Measurements from ENCODE around the gene RNFT2. TPM values are rescaled to one million over a fixed set of nuclear protein-coding genes. Genes with fewer than 3 reads are reported as not detected.
A peak's percentile ranks its signal among the peaks of the same experiment; 100 is the strongest.

The RNFT2 gene
- total and polyA plus RNA-seq, 7 experiments from 2014 or later, result 1.2 to 8.3 (median 5.7) TPM

DNA sequence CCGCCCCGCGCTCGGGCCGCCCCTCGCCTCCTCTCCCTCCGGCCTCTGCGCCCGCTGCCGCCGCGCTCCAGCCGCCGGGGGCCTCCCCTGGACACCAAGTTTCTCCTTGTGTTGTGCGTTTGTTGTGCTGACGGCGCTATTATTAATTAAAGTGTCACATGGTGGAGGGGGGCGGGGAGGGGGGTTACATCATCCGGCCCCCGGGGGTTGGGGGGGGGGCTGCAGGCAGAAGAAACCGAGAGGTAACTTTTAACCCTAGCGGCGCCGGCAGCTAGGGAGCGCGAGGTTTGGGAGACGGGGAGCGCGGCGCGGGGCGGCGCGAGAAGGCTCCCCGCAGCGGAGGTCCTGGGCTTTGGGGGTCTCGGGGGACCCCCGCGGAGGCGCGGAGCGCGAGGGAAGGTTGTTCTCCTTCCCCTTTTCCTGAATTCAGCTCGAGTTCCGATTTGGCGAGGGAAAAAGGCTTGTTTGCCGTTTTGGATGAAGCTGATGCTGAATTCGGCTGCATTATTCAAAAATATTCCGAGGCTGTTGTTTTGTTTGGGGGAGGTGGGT lies 143.3 kb downstream of the RNFT2 start, which contains the start of gene HRK:
TSS of gene HRK (minus strand) at position 117 of the 552 bp plus-strand sequence. CDS start 134 bp downstream, outside the sequence.
- Histone ChIP-seq H3K4me1 (ENCODE audit: control insufficient read depth in 2 of 2, insufficient read depth in 2 of 2, low read length in 2 of 2) (peaks cover 7 to 31% of the 10 kb centered on the region in 2 donors), H3K36me3 (ENCODE audit: control insufficient read depth in 2 of 3, insufficient read depth in 3 of 3, low read length in 3 of 3) (no peaks in the 10 kb centered on the region), H3K4me3 (ENCODE audit: low read length) (no peak within 1 kb of the TSS), H3K9me3 (ENCODE audit: control insufficient read depth in 2 of 3, low read length in 3 of 3) (no peaks in the 10 kb centered on the region), H3K27me3 (ENCODE audit: control insufficient read depth in 2 of 2, insufficient read depth in 2 of 2, low read length in 2 of 2) (peaks cover 0 to 14% of the 10 kb centered on the region in 2 donors), H3K27ac (ENCODE audit: low read depth, low read length) (no peak within 1 kb of the TSS)
- ChIA-PET POLR2A (no interaction called here), CTCF (no interaction called here)
- no peak for ATAC-seq
- peaks cover 28 to 43% (median 37%) of the 10 kb centered on the region in 7 donors for H3K4me1 Mint-ChIP-seq
- intact Hi-C loops (cut with micrococcal nuclease), result no loop called here
- no peak for DNase-seq
- peaks cover 62 to 86% (median 67%) of the 10 kb centered on the region in 5 donors for H3K27me3 Mint-ChIP-seq
- peak within 1 kb of the TSS in 2 of 9 donors; percentile 29 to 45 for H3K27ac Mint-ChIP-seq
- peaks cover 0 to 2% (median 0%) of the 10 kb centered on the region in 5 donors for H3K36me3 Mint-ChIP-seq
- H3K4me3 Mint-ChIP-seq, result peak within 1 kb of the TSS; percentile 77 to 97 (median 82)
- peaks cover 0 to 1% (median 0%) of the 10 kb centered on the region in 11 donors for H3K9me3 Mint-ChIP-seq

DNA sequence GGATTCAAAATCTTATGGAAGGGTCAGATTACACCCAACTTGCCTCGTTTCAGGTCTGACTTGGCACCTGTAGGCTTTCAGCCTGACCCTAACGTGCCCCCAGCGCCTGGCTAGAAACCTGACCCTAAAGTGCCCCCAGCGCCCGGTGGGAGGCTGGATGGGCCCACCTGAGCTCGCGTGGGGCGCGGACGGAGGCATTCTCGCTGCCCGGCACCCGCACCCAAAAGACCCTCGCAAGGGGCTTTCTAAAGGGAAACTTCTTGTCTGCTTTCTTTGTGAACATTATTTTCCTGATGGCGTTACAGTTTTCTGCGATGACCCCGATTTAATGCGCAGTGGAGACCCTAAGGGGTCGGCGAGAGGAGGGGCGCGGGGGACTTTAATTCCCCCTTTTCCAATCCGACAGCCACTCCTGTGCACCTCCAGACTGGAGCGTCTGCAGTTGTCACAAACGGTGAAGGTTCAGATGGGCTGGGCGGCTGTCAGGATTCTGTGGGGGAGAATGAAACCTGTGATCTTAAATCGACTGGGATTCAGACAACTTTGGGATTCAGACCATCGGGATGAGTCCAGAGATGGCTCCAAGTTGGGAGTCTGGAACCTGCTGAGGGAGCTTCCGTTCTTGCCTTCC lies 143.9 kb downstream of the RNFT2 start:
- ATAC-seq, result no peak
- Histone ChIP-seq H3K27ac (ENCODE audit: low read depth, low read length) (no peak overlapping the region), H3K27me3 (ENCODE audit: control insufficient read depth in 2 of 2, insufficient read depth in 2 of 2, low read length in 2 of 2) (peaks cover 0 to 14% of the 10 kb centered on the region in 2 donors), H3K4me3 (ENCODE audit: low read length) (no peak overlapping the region), H3K36me3 (ENCODE audit: control insufficient read depth in 2 of 3, insufficient read depth in 3 of 3, low read length in 3 of 3) (no peaks in the 10 kb centered on the region), H3K4me1 (ENCODE audit: control insufficient read depth in 2 of 2, insufficient read depth in 2 of 2, low read length in 2 of 2) (peaks cover 7 to 31% of the 10 kb centered on the region in 2 donors), H3K9me3 (ENCODE audit: control insufficient read depth in 2 of 3, low read length in 3 of 3) (no peaks in the 10 kb centered on the region)
- intact Hi-C loops (cut with micrococcal nuclease), result loop anchor here (1.0 to 2.0 kb wide), 3 partner anchors 123 to 179 kb away; no protein-coding TSS in a partner anchor
- H3K36me3 Mint-ChIP-seq, result peaks cover 0 to 2% (median 0%) of the 10 kb centered on the region in 5 donors
- no peak overlapping the region for H3K27ac Mint-ChIP-seq
- peaks cover 0 to 1% (median 0%) of the 10 kb centered on the region in 11 donors for H3K9me3 Mint-ChIP-seq
- no peak for DNase-seq
- peak overlapping the region; percentile 44 to 79 (median 70) for H3K4me3 Mint-ChIP-seq
- peaks cover 62 to 84% (median 64%) of the 10 kb centered on the region in 5 donors for H3K27me3 Mint-ChIP-seq
- ChIA-PET CTCF (interaction anchor here (0.6 to 1.3 kb wide), 2 partner anchors 173 to 181 kb away, joined by 3 read pairs; no protein-coding TSS in a partner anchor), POLR2A (no interaction called here)
- peaks cover 28 to 43% (median 37%) of the 10 kb centered on the region in 7 donors for H3K4me1 Mint-ChIP-seq

- Histone ChIP-seq H3K27ac (ENCODE audit: low read depth, low read length) (no peak overlapping the region), H3K4me1 (ENCODE audit: control insufficient read depth in 2 of 2, insufficient read depth in 2 of 2, low read length in 2 of 2) (peaks cover 7 to 31% of the 10 kb centered on the region in 2 donors), H3K9me3 (ENCODE audit: control insufficient read depth in 2 of 3, low read length in 3 of 3) (no peaks in the 10 kb centered on the region), H3K27me3 (ENCODE audit: control insufficient read depth in 2 of 2, insufficient read depth in 2 of 2, low read length in 2 of 2) (peaks cover 0 to 14% of the 10 kb centered on the region in 2 donors), H3K36me3 (ENCODE audit: control insufficient read depth in 2 of 3, insufficient read depth in 3 of 3, low read length in 3 of 3) (no peaks in the 10 kb centered on the region), H3K4me3 (ENCODE audit: low read length) (no peak overlapping the region)
- POLR2A ChIA-PET, result no interaction called here
- peaks cover 0 to 1% (median 0%) of the 10 kb centered on the region in 11 donors for H3K9me3 Mint-ChIP-seq
- intact Hi-C loops (cut with micrococcal nuclease), result loop anchor here (1.0 to 2.0 kb wide), 3 partner anchors 124 to 180 kb away; no protein-coding TSS in a partner anchor
- no peak for DNase-seq
- peaks cover 28 to 43% (median 37%) of the 10 kb centered on the region in 7 donors for H3K4me1 Mint-ChIP-seq
- peaks cover 0 to 2% (median 0%) of the 10 kb centered on the region in 5 donors for H3K36me3 Mint-ChIP-seq
- no peak for ATAC-seq
- CTCF ChIA-PET, result interaction anchor here (0.6 to 1.3 kb wide), 2 partner anchors 174 to 182 kb away, joined by 3 read pairs; no protein-coding TSS in a partner anchor
- peaks cover 54 to 84% (median 60%) of the 10 kb centered on the region in 5 donors for H3K27me3 Mint-ChIP-seq
- no peak overlapping the region for H3K27ac Mint-ChIP-seq
- H3K4me3 Mint-ChIP-seq, result peak overlapping the region in 9 of 10 donors; percentile 10 to 79 (median 71)
Observed at GRCh38 chr12:116882742-116883141, 144.6 kb downstream of the RNFT2 start.

DNA sequence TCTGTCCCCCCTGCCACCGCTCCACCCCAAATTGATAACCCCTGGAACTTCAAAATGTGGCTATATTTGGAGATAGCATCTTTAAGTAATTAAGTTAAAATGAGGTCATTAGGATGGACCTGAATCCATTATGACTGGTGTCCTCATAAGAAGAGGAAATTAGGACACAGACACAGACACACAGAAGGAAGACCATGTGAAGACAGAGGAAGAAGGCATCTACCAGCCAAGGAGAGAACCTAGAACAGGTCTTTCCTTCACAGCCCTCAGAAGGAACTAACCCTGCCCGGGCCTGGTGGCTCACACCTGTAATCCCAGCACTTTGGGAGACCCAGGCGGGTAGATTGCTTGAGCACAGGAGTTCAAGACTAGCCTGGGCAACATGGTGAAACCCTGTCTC lies 146.8 kb downstream of the RNFT2 start:
- intact Hi-C loops (cut with micrococcal nuclease), result no loop called here
- ChIA-PET POLR2A (no interaction called here), CTCF (no interaction called here)
- H3K4me3 ChIP-seq (ENCODE audit: low read length), result no peak overlapping the region
- no peaks in the 10 kb centered on the region for H3K9me3 ChIP-seq (ENCODE audit: control insufficient read depth in 2 of 3, low read length in 3 of 3)
- Mint-ChIP-seq H3K9me3 (peaks cover 0 to 1% (median 0%) of the 10 kb centered on the region in 11 donors), H3K4me1 (peaks cover 17 to 29% (median 23%) of the 10 kb centered on the region in 7 donors), H3K27ac (no peak overlapping the region), H3K27me3 (peaks cover 35 to 76% (median 46%) of the 10 kb centered on the region in 5 donors), H3K4me3 (no peak overlapping the region), H3K36me3 (no peaks in the 10 kb centered on the region)
- H3K4me1 ChIP-seq (ENCODE audit: control insufficient read depth in 2 of 2, insufficient read depth in 2 of 2, low read length in 2 of 2), result peaks cover 3 to 18% of the 10 kb centered on the region in 2 donors
- peaks cover 0 to 8% of the 10 kb centered on the region in 2 donors for H3K27me3 ChIP-seq (ENCODE audit: control insufficient read depth in 2 of 2, insufficient read depth in 2 of 2, low read length in 2 of 2)
- ATAC-seq (peak; percentile 49), DNase-seq (no peak)
- no peak overlapping the region for H3K27ac ChIP-seq (ENCODE audit: low read depth, low read length)
- no peaks in the 10 kb centered on the region for H3K36me3 ChIP-seq (ENCODE audit: control insufficient read depth in 2 of 3, insufficient read depth in 3 of 3, low read length in 3 of 3)

- Mint-ChIP-seq H3K27ac (no peak overlapping the region), H3K27me3 (peaks cover 29 to 72% (median 40%) of the 10 kb centered on the region in 5 donors), H3K4me1 (peaks cover 11 to 22% (median 16%) of the 10 kb centered on the region in 7 donors), H3K36me3 (no peaks in the 10 kb centered on the region), H3K4me3 (no peak overlapping the region), H3K9me3 (peaks cover 0 to 3% (median 0%) of the 10 kb centered on the region in 11 donors)
- CTCF ChIA-PET, result interaction anchor here (0.6 kb wide), 1 partner anchor 116 kb away, joined by 5 read pairs; no protein-coding TSS in a partner anchor
- POLR2A ChIA-PET, result no interaction called here
- peak; percentile 66 for ATAC-seq
- Histone ChIP-seq H3K27me3 (ENCODE audit: control insufficient read depth in 2 of 2, insufficient read depth in 2 of 2, low read length in 2 of 2) (peaks cover 0 to 8% of the 10 kb centered on the region in 2 donors), H3K27ac (ENCODE audit: low read depth, low read length) (no peak overlapping the region), H3K9me3 (ENCODE audit: control insufficient read depth in 2 of 3, low read length in 3 of 3) (no peaks in the 10 kb centered on the region), H3K4me1 (ENCODE audit: control insufficient read depth in 2 of 2, insufficient read depth in 2 of 2, low read length in 2 of 2) (peaks cover 0 to 14% of the 10 kb centered on the region in 2 donors), H3K36me3 (ENCODE audit: control insufficient read depth in 2 of 3, insufficient read depth in 3 of 3, low read length in 3 of 3) (no peaks in the 10 kb centered on the region), H3K4me3 (ENCODE audit: low read length) (no peak overlapping the region)
- intact Hi-C loops (cut with micrococcal nuclease), result no loop called here
- no peak for DNase-seq
Observed at GRCh38 chr12:116885491-116885890, 147.4 kb downstream of the RNFT2 start.

DNA sequence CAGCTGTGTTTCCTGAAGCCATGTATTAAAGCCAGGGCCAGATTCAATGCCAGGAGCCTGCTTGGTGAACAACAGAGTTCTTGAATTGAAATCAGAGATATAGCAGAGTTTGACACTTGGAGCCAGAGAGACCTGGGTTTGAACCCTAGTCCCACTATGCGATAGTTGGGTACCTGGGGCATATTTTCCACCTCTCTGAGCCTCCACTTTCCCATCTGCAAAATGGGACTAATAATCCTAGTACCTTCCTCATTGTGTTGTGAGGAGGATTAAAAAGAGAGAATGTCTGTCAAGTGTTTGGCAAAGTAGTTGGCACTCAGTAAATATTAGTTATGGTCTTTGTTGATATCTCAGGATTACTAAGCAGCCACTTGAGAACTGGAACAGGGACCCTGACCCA lies 149.1 kb downstream of the RNFT2 start:
- no peak for DNase-seq
- Histone ChIP-seq H3K27me3 (ENCODE audit: control insufficient read depth in 2 of 2, insufficient read depth in 2 of 2, low read length in 2 of 2) (peaks cover 0 to under 1% of the 10 kb centered on the region in 2 donors), H3K27ac (ENCODE audit: low read depth, low read length) (no peak overlapping the region), H3K36me3 (ENCODE audit: control insufficient read depth in 2 of 3, insufficient read depth in 3 of 3, low read length in 3 of 3) (no peaks in the 10 kb centered on the region), H3K4me1 (ENCODE audit: control insufficient read depth in 2 of 2, insufficient read depth in 2 of 2, low read length in 2 of 2) (peaks cover 0 to 3% of the 10 kb centered on the region in 2 donors), H3K9me3 (ENCODE audit: control insufficient read depth in 2 of 3, low read length in 3 of 3) (no peaks in the 10 kb centered on the region), H3K4me3 (ENCODE audit: low read length) (no peak overlapping the region)
- Mint-ChIP-seq H3K27me3 (peaks cover 18 to 67% (median 29%) of the 10 kb centered on the region in 5 donors), H3K9me3 (peaks cover 0 to 5% (median 0%) of the 10 kb centered on the region in 11 donors), H3K27ac (no peak overlapping the region), H3K36me3 (no peaks in the 10 kb centered on the region), H3K4me1 (peaks cover 4 to 12% (median 6%) of the 10 kb centered on the region in 7 donors), H3K4me3 (no peak overlapping the region)
- CTCF ChIA-PET, result no interaction called here
- POLR2A ChIA-PET, result no interaction called here
- intact Hi-C loops (cut with micrococcal nuclease), result no loop called here
- no peak for ATAC-seq

Measured in naive thymus-derived CD4-positive, alpha-beta T cell (primary cell).